ENCODE measurements around the gene SLC39A11. TPM values are rescaled to one million over a fixed set of nuclear protein-coding genes. Genes with fewer than 3 reads are reported as not detected.

Gene SLC39A11
- total RNA-seq, 1 experiment from 2014 or later = 46.4 TPM

GRCh38 chr17:72853440-72854415, 238.8 kb downstream of the SLC39A11 start:
- RAD21 ChIA-PET (ENCODE audit: low non-redundant PET in 1 of 2, low total read pairs in 2 of 2, uncharacterized antibody in 2 of 2, unreplicated experiment in 2 of 2) = no interaction called here
- H3K4me3 ChIP-seq (replicated peaks in 1 of 2; ENCODE audit: low read depth in 1 of 2, low read length in 2 of 2) = no peak overlapping the region
- no peaks in the 10 kb centered on the region for H4K20me1 ChIP-seq (ENCODE audit: insufficient read depth)
- H3K9me3 ChIP-seq (ENCODE audit: control insufficient read depth in 1 of 2, insufficient read depth in 1 of 2, low read depth in 1 of 2, low read length in 2 of 2) = no peaks in the 10 kb centered on the region
- no peaks in the 10 kb centered on the region for H3K4me1 ChIP-seq (ENCODE audit: control insufficient read depth in 1 of 2, insufficient read depth in 2 of 2, low read length in 2 of 2)
- H3K36me3 ChIP-seq (ENCODE audit: control insufficient read depth in 1 of 2, insufficient read depth in 2 of 2, low read length in 2 of 2) = no peaks in the 10 kb centered on the region
- H3K4me2 ChIP-seq (ENCODE audit: low read length) = no peak overlapping the region
- TF ChIP-seq SRF (IDR thresholded peaks at IDR 0.05; ENCODE audit: low read depth) = no peak
- TF ChIP-seq, protein P1, sequence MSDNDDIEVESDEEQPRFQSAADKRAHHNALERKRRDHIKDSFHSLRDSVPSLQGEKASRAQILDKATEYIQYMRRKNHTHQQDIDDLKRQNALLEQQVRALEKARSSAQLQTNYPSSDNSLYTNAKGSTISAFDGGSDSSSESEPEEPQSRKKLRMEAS (IDR thresholded peaks at IDR 0.05) = no peak
- DNase-seq (ENCODE audit: low read depth, low spot score) = no peak
- no peak overlapping the region for H2AFZ ChIP-seq (ENCODE audit: low read depth, low read length, poor library complexity, severe bottlenecking)
- H3K9me2 ChIP-seq (ENCODE audit: insufficient read depth) = no peaks in the 10 kb centered on the region
- ATAC-seq = no peak
- POLR2A ChIA-PET = no interaction called here
- CTCF ChIA-PET = no interaction called here
- no TSS peak for BruUV-seq (replicated peaks)
- H3K9ac ChIP-seq (ENCODE audit: low read length) = no peak overlapping the region
- H3K27me3 ChIP-seq (ENCODE audit: insufficient read depth, low read length) = no peaks in the 10 kb centered on the region
- no peak overlapping the region for H3K27ac ChIP-seq (ENCODE audit: low read depth, low read length)
- intact Hi-C loops (cut with micrococcal nuclease) = no loop called here
- H3K79me2 ChIP-seq (ENCODE audit: insufficient read depth, low read length) = no peaks in the 10 kb centered on the region

GRCh38 chr17:72852277-72852938, 240.1 kb downstream of the SLC39A11 start:
- RAD21 ChIA-PET (ENCODE audit: low non-redundant PET in 1 of 2, low total read pairs in 2 of 2, uncharacterized antibody in 2 of 2, unreplicated experiment in 2 of 2) = no interaction called here
- Histone ChIP-seq H3K36me3 (ENCODE audit: control insufficient read depth in 1 of 2, insufficient read depth in 2 of 2, low read length in 2 of 2) (no peaks in the 10 kb centered on the region), H3K9ac (ENCODE audit: low read length) (no peak overlapping the region), H3K27ac (ENCODE audit: low read depth, low read length) (no peak overlapping the region), H3K27me3 (ENCODE audit: insufficient read depth, low read length) (no peaks in the 10 kb centered on the region), H4K20me1 (ENCODE audit: insufficient read depth) (no peaks in the 10 kb centered on the region), H3K4me2 (ENCODE audit: low read length) (no peak overlapping the region), H3K9me3 (ENCODE audit: control insufficient read depth in 1 of 2, insufficient read depth in 1 of 2, low read depth in 1 of 2, low read length in 2 of 2) (no peaks in the 10 kb centered on the region), H3K79me2 (ENCODE audit: insufficient read depth, low read length) (no peaks in the 10 kb centered on the region), H3K4me1 (ENCODE audit: control insufficient read depth in 1 of 2, insufficient read depth in 2 of 2, low read length in 2 of 2) (no peaks in the 10 kb centered on the region), H3K4me3 (replicated peaks in 1 of 2; ENCODE audit: low read depth in 1 of 2, low read length in 2 of 2) (no peak overlapping the region), H3K9me2 (ENCODE audit: insufficient read depth) (no peaks in the 10 kb centered on the region), H2AFZ (ENCODE audit: low read depth, low read length, poor library complexity, severe bottlenecking) (no peak overlapping the region)
- POLR2A ChIA-PET = no interaction called here
- CTCF ChIA-PET = no interaction called here
- intact Hi-C loops (cut with micrococcal nuclease) = no loop called here
- DNase-seq (ENCODE audit: low read depth, low spot score) (no peak), ATAC-seq (no peak)
- BruUV-seq (replicated peaks) = no TSS peak
- no peak for TF ChIP-seq EZH2 (IDR thresholded peaks at IDR 0.05)
- TF ChIP-seq POLR2A (IDR thresholded peaks at IDR 0.05; ENCODE audit: borderline replicate concordance, extremely low read depth, insufficient read depth, insufficient read length) = no peak
- no peak for TF ChIP-seq CBX3 (IDR thresholded peaks at IDR 0.05; ENCODE audit: low read depth)
- no peak for TF ChIP-seq TCF7L2 (IDR thresholded peaks at IDR 0.05; ENCODE audit: borderline replicate concordance, extremely low read depth, insufficient read depth, insufficient read length)
- TF ChIP-seq SP1 (IDR thresholded peaks at IDR 0.05; ENCODE audit: low read depth) = no peak
- TF ChIP-seq, protein P2, sequence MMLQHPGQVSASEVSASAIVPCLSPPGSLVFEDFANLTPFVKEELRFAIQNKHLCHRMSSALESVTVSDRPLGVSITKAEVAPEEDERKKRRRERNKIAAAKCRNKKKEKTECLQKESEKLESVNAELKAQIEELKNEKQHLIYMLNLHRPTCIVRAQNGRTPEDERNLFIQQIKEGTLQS (IDR thresholded peaks at IDR 0.05) = no peak
- no peak for TF ChIP-seq CEBPB (IDR thresholded peaks at IDR 0.05; ENCODE audit: low read depth)
- TF ChIP-seq ZFX (IDR thresholded peaks at IDR 0.05) = no peak
- TF ChIP-seq, protein P1 (IDR thresholded peaks at IDR 0.05) = no peak
- no peak for TF ChIP-seq ELF1 (IDR thresholded peaks at IDR 0.05; ENCODE audit: borderline replicate concordance, low read depth)
- TF ChIP-seq, protein P3, sequence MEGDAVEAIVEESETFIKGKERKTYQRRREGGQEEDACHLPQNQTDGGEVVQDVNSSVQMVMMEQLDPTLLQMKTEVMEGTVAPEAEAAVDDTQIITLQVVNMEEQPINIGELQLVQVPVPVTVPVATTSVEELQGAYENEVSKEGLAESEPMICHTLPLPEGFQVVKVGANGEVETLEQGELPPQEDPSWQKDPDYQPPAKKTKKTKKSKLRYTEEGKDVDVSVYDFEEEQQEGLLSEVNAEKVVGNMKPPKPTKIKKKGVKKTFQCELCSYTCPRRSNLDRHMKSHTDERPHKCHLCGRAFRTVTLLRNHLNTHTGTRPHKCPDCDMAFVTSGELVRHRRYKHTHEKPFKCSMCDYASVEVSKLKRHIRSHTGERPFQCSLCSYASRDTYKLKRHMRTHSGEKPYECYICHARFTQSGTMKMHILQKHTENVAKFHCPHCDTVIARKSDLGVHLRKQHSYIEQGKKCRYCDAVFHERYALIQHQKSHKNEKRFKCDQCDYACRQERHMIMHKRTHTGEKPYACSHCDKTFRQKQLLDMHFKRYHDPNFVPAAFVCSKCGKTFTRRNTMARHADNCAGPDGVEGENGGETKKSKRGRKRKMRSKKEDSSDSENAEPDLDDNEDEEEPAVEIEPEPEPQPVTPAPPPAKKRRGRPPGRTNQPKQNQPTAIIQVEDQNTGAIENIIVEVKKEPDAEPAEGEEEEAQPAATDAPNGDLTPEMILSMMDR (IDR thresholded peaks at IDR 0.05 in 2 of 3, conservative IDR thresholded peaks at IDR 0.05 in 1 of 3; ENCODE audit: borderline replicate concordance in 1 of 3, insufficient read depth in 1 of 3, low read depth in 2 of 3, low read length in 2 of 3) = no peak
- no peak for TF ChIP-seq POLR2AphosphoS5 (IDR thresholded peaks at IDR 0.05; ENCODE audit: low read depth, low read length)
- no peak for TF ChIP-seq FOSL1 (IDR thresholded peaks at IDR 0.05; ENCODE audit: low read depth)
